HEK293 (cell line): ENCODE measurements around the gene CFAP97.

Experiments used
- CTCF ChIA-PET: fragments of 350-600 bp; formaldehyde crosslinking; extraction: SDS; loops from one replicate; lab custom pipeline; 2021; ENCODE audit warnings: antibody characterized with exemption; lab: Yijun Ruan, JAX
- POLR2A ChIA-PET: fragments of 300-600 bp; formaldehyde crosslinking; extraction: SDS; loops from one replicate; lab custom pipeline; 2020; ENCODE audit warnings: antibody characterized with exemption, inconsistent platforms; lab: Yijun Ruan, JAX
- H3K27ac ChIP-seq: fragments of 200-500 bp; sonication (Bioruptor generic); 2 replicates; pipeline ENCODE4 v1.5.1; 2014; ENCODE audit warnings: low read depth, low read length, control low read depth, inconsistent platforms; ENCODE audit errors: extremely low read depth
- H3K36me3 ChIP-seq, 2 experiments: fragments of 200-500 bp in 1 of 2; sonication (Bioruptor generic) in 1 of 2; 1 replicate in 1 of 2; 2 replicates in 1 of 2; pipeline ENCODE4 v1.5.1; 2014 to 2017; ENCODE audit warnings: inconsistent platforms in 2 of 2, low read length in 2 of 2; ENCODE audit not compliant: control insufficient read depth in 2 of 2, insufficient read depth in 1 of 2
- H3K4me1 ChIP-seq: fragments of 200-500 bp; sonication (Bioruptor generic); 2 replicates; pipeline ENCODE4 v1.5.1; 2014; ENCODE audit warnings: mild to moderate bottlenecking, low read length, inconsistent platforms; ENCODE audit not compliant: control insufficient read depth, insufficient read depth
- H3K4me3 ChIP-seq: 2 replicates; pipeline ENCODE4 v1.5.1; 2011; ENCODE audit warnings: low read depth, mild to moderate bottlenecking, control low read depth, low read length, moderate library complexity
- H3K9me3 ChIP-seq: fragments of 200-500 bp; sonication (Bioruptor generic); 2 replicates; pipeline ENCODE4 v1.5.1; 2014; ENCODE audit warnings: low read depth, low read length, inconsistent platforms; ENCODE audit not compliant: control insufficient read depth, insufficient read depth
- EGR2 ChIP-seq: fragments of 450-650 bp; formaldehyde crosslinking; IDR thresholded peaks from 2 replicates; pipeline ENCODE4 v1.5.1; 2016; ENCODE audit warnings: low read depth, missing biosample characterization, missing genetic modification characterization
- GFI1B ChIP-seq: fragments of 450-650 bp; formaldehyde crosslinking; IDR thresholded peaks from 2 replicates; pipeline ENCODE4 v1.5.1; 2016; ENCODE audit warnings: missing biosample characterization, missing genetic modification characterization
- MZF1 ChIP-seq: fragments of 450-650 bp; formaldehyde crosslinking; IDR thresholded peaks from 2 replicates; pipeline ENCODE4 v1.5.1; 2017; ENCODE audit warnings: missing biosample characterization, missing genetic modification characterization, borderline replicate concordance
- REPIN1 ChIP-seq: fragments of 450-650 bp; formaldehyde crosslinking; IDR thresholded peaks from 2 replicates; pipeline ENCODE4 v1.5.1; 2017; ENCODE audit warnings: missing biosample characterization, missing genetic modification characterization, low read depth
- SP2 ChIP-seq: fragments of 450-650 bp; formaldehyde crosslinking; IDR thresholded peaks from 2 replicates; pipeline ENCODE4 v1.5.1; 2016; ENCODE audit warnings: missing biosample characterization, missing genetic modification characterization
- SP3 ChIP-seq: fragments of 450-650 bp; formaldehyde crosslinking; IDR thresholded peaks from 2 replicates; pipeline ENCODE4 v1.5.1; 2016; ENCODE audit warnings: missing biosample characterization, missing genetic modification characterization
- ZBTB17 ChIP-seq: fragments of 450-650 bp; formaldehyde crosslinking; IDR thresholded peaks from 2 replicates; pipeline ENCODE4 v1.5.1; 2016; ENCODE audit warnings: missing biosample characterization, missing genetic modification characterization
- ZBTB6 ChIP-seq: fragments of 450-650 bp; formaldehyde crosslinking; IDR thresholded peaks from 2 replicates; pipeline ENCODE4 v1.5.1; 2017; ENCODE audit warnings: missing biosample characterization, missing genetic modification characterization
- ZBTB7A ChIP-seq: fragments of 450-650 bp; formaldehyde crosslinking; IDR thresholded peaks from 2 replicates; pipeline ENCODE4 v1.5.1; 2016; ENCODE audit warnings: low read depth, missing biosample characterization, missing genetic modification characterization
- ZEB2 ChIP-seq: fragments of 450-650 bp; formaldehyde crosslinking; IDR thresholded peaks from 2 replicates; pipeline ENCODE4 v1.5.1; 2016; ENCODE audit warnings: missing biosample characterization, missing genetic modification characterization
- ZFP3 ChIP-seq: fragments of 450-650 bp; formaldehyde crosslinking; IDR thresholded peaks from 2 replicates; pipeline ENCODE4 v1.5.1; 2016; ENCODE audit warnings: low read depth, missing biosample characterization, missing genetic modification characterization
- ZNF148 ChIP-seq: fragments of 450-650 bp; formaldehyde crosslinking; IDR thresholded peaks from 2 replicates; pipeline ENCODE4 v1.5.0; 2017; ENCODE audit warnings: missing biosample characterization, missing genetic modification characterization, borderline replicate concordance
- ZNF155 ChIP-seq: fragments of 450-650 bp; formaldehyde crosslinking; IDR thresholded peaks from 2 replicates; pipeline ENCODE4 v1.5.1; 2016; ENCODE audit warnings: missing biosample characterization, missing genetic modification characterization
- ZNF18 ChIP-seq: fragments of 450-650 bp; formaldehyde crosslinking; IDR thresholded peaks from 2 replicates; pipeline ENCODE4 v1.5.1; 2016; ENCODE audit warnings: missing biosample characterization, missing genetic modification characterization
- ZNF202 ChIP-seq: fragments of 450-650 bp; formaldehyde crosslinking; IDR thresholded peaks from 2 replicates; pipeline ENCODE4 v1.5.1; 2016; ENCODE audit warnings: missing biosample characterization, missing genetic modification characterization, borderline replicate concordance
- ZNF280C ChIP-seq: fragments of 450-650 bp; formaldehyde crosslinking; IDR thresholded peaks from 2 replicates; pipeline ENCODE4 v1.5.1; 2016; ENCODE audit warnings: missing biosample characterization, missing genetic modification characterization
- ZNF302 ChIP-seq: fragments of 450-650 bp; formaldehyde crosslinking; IDR thresholded peaks from 2 replicates; pipeline ENCODE4 v1.5.1; 2016; ENCODE audit warnings: missing biosample characterization, missing genetic modification characterization, low read depth
- ZNF416 ChIP-seq: fragments of 450-650 bp; formaldehyde crosslinking; IDR thresholded peaks from 2 replicates; pipeline ENCODE4 v1.5.1; 2016; ENCODE audit warnings: missing biosample characterization, missing genetic modification characterization
- ZNF624 ChIP-seq: fragments of 450-650 bp; formaldehyde crosslinking; IDR thresholded peaks from 2 replicates; pipeline ENCODE4 v1.5.1; 2017; ENCODE audit warnings: missing biosample characterization, missing genetic modification characterization

The CFAP97 gene

GRCh38 chr4:185118876-185119275 lies 84.9 kb downstream of the CFAP97 start:
- no peaks in the 10 kb centered on the region for H3K36me3 ChIP-seq
- no peak for TF ChIP-seq ZNF416 (tag by site-specific recombination)
- no peak for TF ChIP-seq ZNF18 (tag by site-specific recombination)
- no peak for TF ChIP-seq SP3 (tag by site-specific recombination)
- no peak for TF ChIP-seq ZBTB7A (tag by site-specific recombination)
- no peak for TF ChIP-seq ZNF155 (tag by site-specific recombination)
- TF ChIP-seq SP2, result no peak
- TF ChIP-seq ZBTB17 (tag by site-specific recombination), result no peak
- no peak for TF ChIP-seq ZNF302 (tag by site-specific recombination)
- no peak for TF ChIP-seq ZFP3 (tag by site-specific recombination)
- TF ChIP-seq ZNF280C (tag by site-specific recombination), result no peak
- no peak for TF ChIP-seq ZNF202 (tag by site-specific recombination)
- no peak for TF ChIP-seq GFI1B (tag by site-specific recombination)
- TF ChIP-seq ZBTB6 (tag by site-specific recombination), result no peak
- TF ChIP-seq ZNF624 (tag by site-specific recombination), result no peak
- TF ChIP-seq MZF1 (tag by site-specific recombination), result no peak
- no peak for TF ChIP-seq ZNF148 (tag by site-specific recombination)
- no peak for TF ChIP-seq EGR2 (tag by site-specific recombination)
- TF ChIP-seq REPIN1 (tag by site-specific recombination), result no peak
- TF ChIP-seq ZEB2 (tag by site-specific recombination), result no peak
- TF ChIP-seq, all 188 proteins: peak for 0
- Histone ChIP-seq H3K9me3 (no peaks in the 10 kb centered on the region), H3K4me1 (peaks cover 6% of the 10 kb centered on the region), H3K4me3 (no peak overlapping the region), H3K27ac (no peak overlapping the region)
- CTCF ChIA-PET, result interaction anchor here (1.0 kb wide), 1 partner anchor 32 kb away, joined by 3 read pairs; no protein-coding TSS in a partner anchor
- POLR2A ChIA-PET, result no interaction called here
